Common myeloid progenitor, CD34-positive (primary cell): ENCODE measurements around the gene HDAC9.

Experiments used
- CTCF ChIA-PET: fragments of 350-600 bp; sonication (Branson Sonifier 250); formaldehyde crosslinking; loops from one replicate; lab custom pipeline; 2021; ENCODE audit warnings: antibody characterized with exemption; lab: Charles Lee
- POLR2A ChIA-PET: fragments of 350-600 bp; sonication (Branson Sonifier 250); formaldehyde crosslinking; loops from one replicate; lab custom pipeline; 2021; ENCODE audit warnings: antibody characterized with exemption; lab: Charles Lee
- DNase-seq, 3 donors: peaks; one replicate each; pipeline versions ENCODE4 v3.0.0 to v3.0.0-alpha.2; 2013
- H3K27ac ChIP-seq, 2 experiments: 1 replicate in 1 of 2; 2 replicates in 1 of 2; pipeline ENCODE4 v1.7.0; 2013; ENCODE audit warnings: inconsistent platforms in 2 of 2, low read length in 2 of 2, mild to moderate bottlenecking in 2 of 2, low read depth in 1 of 2, moderate library complexity in 1 of 2; ENCODE audit not compliant: severe bottlenecking in 2 of 2, insufficient read depth in 1 of 2, poor library complexity in 1 of 2
- H3K27me3 ChIP-seq, 5 experiments: replicated peaks in 2 of 5; 1 replicate in 3 of 5; 2 replicates in 2 of 5; pipeline versions ENCODE4 v1.6.1 to v1.7.0; 2013; ENCODE audit warnings: low read length in 4 of 5, mild to moderate bottlenecking in 2 of 5, moderate library complexity in 2 of 5, inconsistent platforms in 1 of 5; ENCODE audit not compliant: insufficient read depth in 5 of 5, control insufficient read depth in 4 of 5
- H3K36me3 ChIP-seq, 4 experiments: 1 replicate in 2 of 4; 2 replicates in 2 of 4; pipeline versions ENCODE4 v1.6.1 to v1.7.0; 2013; ENCODE audit warnings: low read length in 3 of 4, control low read depth in 1 of 4, mild to moderate bottlenecking in 1 of 4; ENCODE audit not compliant: control insufficient read depth in 4 of 4, insufficient read depth in 4 of 4
- H3K4me1 ChIP-seq, 4 experiments: 1 replicate in 3 of 4; 2 replicates in 1 of 4; pipeline versions ENCODE4 v1.6.1 to v1.7.1; 2013; ENCODE audit warnings: low read length in 3 of 4, mild to moderate bottlenecking in 3 of 4, control low read depth in 1 of 4, inconsistent platforms in 1 of 4, moderate library complexity in 1 of 4; ENCODE audit not compliant: control insufficient read depth in 4 of 4, insufficient read depth in 4 of 4; ENCODE audit errors: control extremely low read depth in 1 of 4
- H3K4me3 ChIP-seq, 7 experiments: 1 replicate in 4 of 7; 2 replicates in 3 of 7; pipeline versions ENCODE4 v1.5.1 to v1.7.0; 2013; ENCODE audit warnings: mild to moderate bottlenecking in 7 of 7, low read length in 6 of 7, moderate library complexity in 6 of 7, inconsistent platforms in 2 of 7, low read depth in 2 of 7, control low read depth in 1 of 7; ENCODE audit not compliant: insufficient read depth in 4 of 7, control insufficient read depth in 1 of 7; ENCODE audit errors: extremely low read depth in 1 of 7
- H3K9me3 ChIP-seq, 5 experiments: 1 replicate in 4 of 5; 2 replicates in 1 of 5; pipeline versions ENCODE4 v1.6.1 to v1.7.1; 2013; ENCODE audit warnings: low read length in 4 of 5, mild to moderate bottlenecking in 2 of 5, inconsistent platforms in 1 of 5, low read depth in 1 of 5, moderate library complexity in 1 of 5; ENCODE audit not compliant: control insufficient read depth in 4 of 5, insufficient read depth in 2 of 5; ENCODE audit errors: control extremely low read depth in 1 of 5
- WGBS: methylation state at CpG from one replicate; pipeline ENCODE4 v1.1.5; 2013; ENCODE audit not compliant: insufficient coverage; 5-methylcytosine and 5-hydroxymethylcytosine counted together

The HDAC9 gene

GRCh38 chr7:18509481-18509880 is 13.9 kb downstream of the HDAC9 start:
- no peak overlapping the region for H3K4me3 ChIP-seq
- no peak for DNase-seq
- H3K9me3 ChIP-seq = no peaks in the 10 kb centered on the region
- H3K36me3 ChIP-seq = no peaks in the 10 kb centered on the region
- no peak overlapping the region for H3K27ac ChIP-seq
- no peaks in the 10 kb centered on the region for H3K27me3 ChIP-seq
- ChIA-PET POLR2A (no interaction called here), CTCF (interaction anchor here (0.8 to 1.7 kb wide), 5 partner anchors 8 to 51 kb away, joined by 3 to 4 read pairs (median 3); no protein-coding TSS in a partner anchor)
- peaks cover 7 to 24% (median 14%) of the 10 kb centered on the region in 4 experiments for H3K4me1 ChIP-seq
- WGBS = no CpG with 5 or more reads among the region's 2 CpGs

- WGBS = 90% methylated on average over 2 of the region's 4 CpGs
- no peak for DNase-seq
- Histone ChIP-seq H3K4me3 (no peak overlapping the region), H3K27me3 (no peaks in the 10 kb centered on the region), H3K36me3 (no peaks in the 10 kb centered on the region), H3K27ac (no peak overlapping the region), H3K9me3 (no peaks in the 10 kb centered on the region), H3K4me1 (peaks cover 0 to 13% (median 8%) of the 10 kb centered on the region in 4 experiments)
- ChIA-PET POLR2A (no interaction called here), CTCF (no interaction called here)
Observed at GRCh38 chr7:18511351-18512140, 16.0 kb downstream of the HDAC9 start.

- Histone ChIP-seq H3K4me3 (no peak overlapping the region), H3K27ac (no peak overlapping the region), H3K9me3 (no peaks in the 10 kb centered on the region), H3K27me3 (no peaks in the 10 kb centered on the region), H3K4me1 (peaks cover 0 to 13% (median 8%) of the 10 kb centered on the region in 4 experiments), H3K36me3 (no peaks in the 10 kb centered on the region)
- CTCF ChIA-PET = interaction anchor here (0.6 to 1.3 kb wide), 2 partner anchors 8 to 36 kb away, joined by 3 read pairs; no protein-coding TSS in a partner anchor
- WGBS = no CpG with 5 or more reads among the region's 1 CpG
- POLR2A ChIA-PET = no interaction called here
- DNase-seq = no peak
Observed at GRCh38 chr7:18513343-18513742, 17.8 kb downstream of the HDAC9 start.

DNA sequence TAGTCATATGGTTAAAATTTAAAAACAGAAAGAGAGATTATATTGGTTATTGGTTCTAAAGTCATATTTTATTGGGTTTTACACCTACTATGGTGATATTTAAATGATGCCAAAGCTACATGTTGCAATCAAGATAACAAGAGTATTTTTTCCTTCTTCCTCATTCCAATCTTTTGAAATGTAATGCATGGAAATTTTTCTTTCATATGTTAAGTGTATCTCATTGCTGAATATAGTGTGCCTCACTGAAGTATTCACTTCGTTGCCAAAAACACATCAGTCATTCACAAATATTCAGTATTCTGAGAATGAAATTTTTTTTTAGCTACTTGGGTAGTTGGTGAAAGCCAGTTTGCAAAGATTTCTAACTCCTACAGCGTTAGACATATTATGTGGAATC is 19.5 kb downstream of the HDAC9 start:
- no peak overlapping the region for H3K4me3 ChIP-seq
- DNase-seq = no peak
- H3K27me3 ChIP-seq = no peaks in the 10 kb centered on the region
- 100% methylated on average over 1 of the region's 2 CpGs for WGBS
- H3K9me3 ChIP-seq = no peaks in the 10 kb centered on the region
- H3K27ac ChIP-seq = no peak overlapping the region
- ChIA-PET POLR2A (no interaction called here), CTCF (interaction anchor here (1.1 to 1.4 kb wide), 2 partner anchors 9 to 18 kb away, joined by 3 to 5 read pairs; no protein-coding TSS in a partner anchor)
- H3K36me3 ChIP-seq = no peaks in the 10 kb centered on the region
- H3K4me1 ChIP-seq = no peaks in the 10 kb centered on the region

DNA sequence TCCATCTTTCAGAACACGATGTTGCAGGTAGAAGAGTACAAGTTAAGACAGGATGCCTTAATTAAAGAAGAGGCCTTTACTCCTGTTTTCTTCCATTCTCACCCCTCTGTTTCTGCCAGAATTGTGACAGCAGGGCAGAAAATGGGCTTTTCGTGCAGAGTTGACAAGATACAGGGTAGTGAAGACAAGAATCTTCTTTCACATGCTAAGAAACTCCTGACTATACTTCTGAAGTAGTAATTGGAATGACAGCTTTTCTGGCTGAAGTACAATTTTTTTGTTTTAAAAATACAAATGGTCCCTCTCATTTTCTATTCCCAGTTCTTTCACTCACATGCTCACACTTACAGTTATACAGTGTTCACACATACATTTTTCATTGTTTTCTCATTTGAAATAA is 22.1 kb downstream of the HDAC9 start:
- no peak overlapping the region for H3K27ac ChIP-seq
- no peaks in the 10 kb centered on the region for H3K27me3 ChIP-seq
- H3K4me1 ChIP-seq = peaks cover 0 to 3% (median 0%) of the 10 kb centered on the region in 4 experiments
- no peaks in the 10 kb centered on the region for H3K9me3 ChIP-seq
- WGBS = no CpG with 5 or more reads among the region's 2 CpGs
- H3K36me3 ChIP-seq = no peaks in the 10 kb centered on the region
- no peak for DNase-seq
- ChIA-PET CTCF (interaction anchor here (1.0 to 1.8 kb wide), 4 partner anchors 8 to 12 kb away, joined by 3 to 4 read pairs (median 3); no protein-coding TSS in a partner anchor), POLR2A (no interaction called here)
- H3K4me3 ChIP-seq = no peak overlapping the region

GRCh38 chr7:18518555-18518954 is 23.0 kb downstream of the HDAC9 start:
- POLR2A ChIA-PET = no interaction called here
- CTCF ChIA-PET = interaction anchor here (1.2 to 1.8 kb wide), 3 partner anchors 8 to 13 kb away, joined by 3 to 4 read pairs (median 3); no protein-coding TSS in a partner anchor

More at GRCh38 chr7:18518555-18518954, 23.0 kb downstream of the HDAC9 start:
- WGBS = 100% methylated on average over 3 of the region's 6 CpGs
- Histone ChIP-seq H3K4me1 (peaks cover 0 to 6% (median 0%) of the 10 kb centered on the region in 4 experiments), H3K36me3 (no peaks in the 10 kb centered on the region), H3K9me3 (no peaks in the 10 kb centered on the region), H3K4me3 (no peak overlapping the region), H3K27ac (no peak overlapping the region), H3K27me3 (no peaks in the 10 kb centered on the region)
- DNase-seq = no peak
